HG03095 (cell line): ENCODE data around the gene RIPOR3.

ENCODE experiments used
- ATAC-seq: cut with Tn5 transposase; IDR thresholded peaks from one replicate; pipeline ENCODE4 v1.9.1; 2021; ENCODE audit warnings: moderate library complexity; ENCODE audit not compliant: unreplicated experiment

The RIPOR3 gene, protein sequence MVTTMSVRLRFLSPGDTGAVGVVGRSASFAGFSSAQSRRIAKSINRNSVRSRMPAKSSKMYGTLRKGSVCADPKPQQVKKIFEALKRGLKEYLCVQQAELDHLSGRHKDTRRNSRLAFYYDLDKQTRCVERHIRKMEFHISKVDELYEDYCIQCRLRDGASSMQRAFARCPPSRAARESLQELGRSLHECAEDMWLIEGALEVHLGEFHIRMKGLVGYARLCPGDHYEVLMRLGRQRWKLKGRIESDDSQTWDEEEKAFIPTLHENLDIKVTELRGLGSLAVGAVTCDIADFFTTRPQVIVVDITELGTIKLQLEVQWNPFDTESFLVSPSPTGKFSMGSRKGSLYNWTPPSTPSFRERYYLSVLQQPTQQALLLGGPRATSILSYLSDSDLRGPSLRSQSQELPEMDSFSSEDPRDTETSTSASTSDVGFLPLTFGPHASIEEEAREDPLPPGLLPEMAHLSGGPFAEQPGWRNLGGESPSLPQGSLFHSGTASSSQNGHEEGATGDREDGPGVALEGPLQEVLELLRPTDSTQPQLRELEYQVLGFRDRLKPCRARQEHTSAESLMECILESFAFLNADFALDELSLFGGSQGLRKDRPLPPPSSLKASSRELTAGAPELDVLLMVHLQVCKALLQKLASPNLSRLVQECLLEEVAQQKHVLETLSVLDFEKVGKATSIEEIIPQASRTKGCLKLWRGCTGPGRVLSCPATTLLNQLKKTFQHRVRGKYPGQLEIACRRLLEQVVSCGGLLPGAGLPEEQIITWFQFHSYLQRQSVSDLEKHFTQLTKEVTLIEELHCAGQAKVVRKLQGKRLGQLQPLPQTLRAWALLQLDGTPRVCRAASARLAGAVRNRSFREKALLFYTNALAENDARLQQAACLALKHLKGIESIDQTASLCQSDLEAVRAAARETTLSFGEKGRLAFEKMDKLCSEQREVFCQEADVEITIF

GRCh38 chr20:50690650-50691572 is at the start of gene RIPOR3:
TSS of gene RIPOR3 (minus strand) at chr20:50691542. CDS start at chr20:50691128, 414 bp downstream.
- ATAC-seq = no peak

DNA sequence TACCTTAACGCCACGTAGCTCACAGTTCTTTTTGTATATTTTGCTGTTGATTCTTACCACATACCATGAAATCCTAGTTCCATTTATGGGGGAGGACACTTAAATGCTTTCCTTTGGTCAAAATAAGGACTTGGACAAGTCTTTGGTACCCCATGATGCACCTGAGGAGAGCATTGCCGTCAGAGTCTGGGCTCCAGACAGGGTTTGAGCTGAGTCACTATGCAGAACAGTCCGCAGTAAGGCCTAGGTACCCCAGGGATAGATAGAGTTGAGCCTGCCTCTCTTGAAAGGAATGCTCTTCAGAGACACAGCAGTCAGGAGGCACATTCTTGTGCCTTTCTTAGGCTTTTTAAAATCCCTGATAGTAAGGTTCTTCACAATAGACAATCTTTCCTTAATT is 46.0 kb upstream of the RIPOR3 start:
- ATAC-seq = no peak

DNA sequence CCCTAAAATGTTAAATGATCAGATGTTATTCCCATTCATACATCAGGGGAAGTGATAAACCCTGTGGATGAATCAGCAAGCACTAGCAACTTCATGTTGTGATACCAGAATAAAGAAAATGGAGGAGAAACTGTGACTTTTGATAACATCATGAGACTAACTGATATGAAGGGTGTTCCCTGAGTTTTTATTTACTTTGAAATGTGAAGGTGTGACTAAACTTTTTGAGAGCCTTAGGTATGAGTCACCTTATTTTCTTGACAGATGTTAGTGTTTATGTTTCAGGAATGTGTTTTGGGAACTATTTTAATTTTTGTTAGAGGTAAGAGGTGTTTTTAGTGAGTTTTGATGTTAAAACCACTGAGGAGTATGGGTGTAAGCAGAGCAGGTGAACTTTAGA is 44.5 kb upstream of the RIPOR3 start:
- no peak for ATAC-seq

- no peak for ATAC-seq
These were observed 43.7 kb upstream of the RIPOR3 start for GRCh38 chr20:50734730-50735679.

GRCh38 chr20:50733644-50734349 is 42.5 kb upstream of the RIPOR3 start:
- ATAC-seq = no peak

DNA sequence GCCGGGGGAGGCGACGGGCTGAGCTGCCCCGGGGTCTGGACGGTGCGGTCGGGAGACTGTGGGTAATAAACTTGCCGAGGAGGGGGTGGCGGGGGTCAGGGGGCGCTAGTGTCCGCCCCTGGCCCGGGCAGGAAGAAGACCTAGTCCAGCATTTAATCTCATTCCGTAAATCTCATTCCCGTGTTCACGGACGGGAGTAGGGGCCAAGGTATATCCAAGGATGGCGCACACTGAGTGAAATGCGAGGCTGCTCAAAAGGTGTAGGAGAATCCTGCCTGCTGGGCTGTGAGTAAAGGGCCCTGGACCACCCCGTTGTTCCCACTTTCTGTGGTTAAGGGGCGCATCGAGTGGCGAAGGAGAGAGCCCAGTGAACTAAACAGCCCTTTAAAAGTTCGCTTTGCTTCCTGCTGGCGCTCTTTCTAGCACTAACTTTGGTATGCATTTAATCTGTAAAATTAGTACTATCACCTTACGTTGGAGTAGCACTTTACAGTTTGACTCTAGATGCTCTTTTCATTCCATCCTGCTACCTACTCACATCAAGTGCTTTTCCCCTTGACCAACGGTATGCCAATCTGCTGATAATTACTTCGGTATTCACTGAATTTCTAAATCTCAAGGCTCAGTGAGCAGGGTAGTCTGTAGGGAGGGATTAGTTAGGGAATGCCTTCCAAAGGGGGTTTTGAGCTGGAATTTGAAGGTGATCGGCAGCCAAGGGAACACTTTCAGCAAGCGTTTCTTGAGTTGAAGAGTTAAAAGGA is 40.8 kb upstream of the RIPOR3 start:
- ATAC-seq = no peak

DNA sequence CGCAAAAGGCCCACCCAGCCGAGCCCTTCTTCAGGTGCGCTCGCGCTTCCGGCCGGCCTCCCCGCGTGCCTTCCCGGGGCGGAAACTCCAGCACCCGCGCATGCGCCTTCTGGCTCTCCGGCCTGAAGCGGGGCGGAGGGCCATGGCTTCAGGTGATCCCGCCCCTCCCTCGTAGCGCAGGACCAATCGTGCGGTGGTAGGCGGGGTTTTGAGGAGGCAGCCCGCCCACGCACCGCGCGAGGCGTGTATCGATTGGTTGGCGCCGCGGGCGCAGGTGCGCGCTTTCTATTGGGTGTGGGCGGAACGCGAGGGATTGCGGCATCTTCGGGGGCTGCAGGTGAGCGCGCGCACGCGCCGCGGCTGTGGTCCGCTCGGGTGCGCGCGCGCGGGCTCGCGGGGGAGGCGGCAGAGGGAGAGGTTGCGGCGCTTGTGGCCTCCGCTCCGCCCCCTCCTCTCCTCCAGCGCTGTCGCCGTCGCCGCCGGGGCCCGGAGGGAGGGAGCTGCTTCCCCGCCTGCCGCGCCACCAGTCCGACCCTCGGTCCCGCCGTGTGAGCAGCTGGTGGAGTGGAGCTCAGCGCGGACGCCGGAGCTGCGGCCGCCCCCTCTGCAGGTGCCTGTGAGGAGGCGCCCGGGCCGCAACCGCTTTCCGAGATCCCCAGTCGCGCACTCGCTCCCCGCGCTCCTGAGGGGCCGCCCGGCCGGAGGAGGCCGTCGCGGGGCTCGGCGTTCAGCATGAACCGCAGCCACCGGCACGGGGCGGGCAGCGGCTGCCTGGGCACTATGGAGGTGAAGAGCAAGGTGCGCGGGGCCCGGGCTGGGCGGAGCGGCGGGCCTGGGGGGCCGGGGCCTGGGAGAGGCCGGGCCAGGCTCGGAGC is 40.0 kb upstream of the RIPOR3 start, which contains the start of gene PARD6B:
TSS of gene PARD6B (plus strand) at position 526 of the 875 bp plus-strand sequence. CDS start at position 733, 207 bp downstream.
- peak; percentile 85 for ATAC-seq

GRCh38 chr20:50730765-50731054 is 39.4 kb upstream of the RIPOR3 start:
- ATAC-seq = no peak

GRCh38 chr20:50729901-50730764 is 38.8 kb upstream of the RIPOR3 start:
- ATAC-seq = no peak

DNA sequence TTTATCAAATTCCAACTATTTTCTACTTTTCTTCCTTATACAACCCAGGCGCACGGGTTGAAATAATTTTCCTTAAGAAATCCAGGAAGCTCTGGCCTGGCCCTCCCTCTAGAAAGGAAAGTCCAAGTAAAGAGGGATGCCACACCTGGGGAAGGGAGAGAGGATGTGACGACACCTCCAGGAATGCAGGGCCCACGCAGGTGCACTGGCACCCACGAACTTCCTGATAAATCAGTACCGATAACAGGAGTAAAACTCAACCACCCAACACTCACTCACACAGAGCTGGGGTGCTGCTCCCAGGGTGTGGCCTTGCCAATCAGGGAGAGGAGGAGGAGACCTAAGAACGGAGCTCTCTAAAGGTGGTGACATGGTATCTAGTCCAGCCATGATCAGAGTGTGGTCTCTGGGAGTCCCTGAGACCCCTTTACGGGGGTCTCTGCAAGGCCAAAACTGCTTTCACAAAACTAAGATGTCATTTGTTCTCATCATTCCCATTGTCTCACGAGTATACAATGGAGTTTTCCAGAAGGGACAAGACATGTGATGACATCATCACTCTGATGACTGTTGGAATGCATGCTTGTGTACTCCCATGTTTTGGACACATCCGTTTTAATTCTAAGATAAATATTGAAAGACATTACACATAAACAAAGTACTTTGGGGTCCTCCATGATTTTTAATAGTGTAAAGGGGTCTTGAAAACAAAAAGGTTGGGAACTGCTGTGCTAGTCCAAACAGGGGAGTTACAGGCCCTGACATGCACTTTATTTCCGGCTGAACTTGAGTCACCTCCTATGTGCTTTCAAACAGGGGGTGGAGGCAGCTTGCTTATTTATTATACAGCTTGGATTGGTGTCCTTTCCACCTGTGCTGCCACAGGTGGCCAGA is 37.9 kb upstream of the RIPOR3 start:
- no peak for ATAC-seq

GRCh38 chr20:50728486-50728980 is 37.2 kb upstream of the RIPOR3 start:
- ATAC-seq = no peak

GRCh38 chr20:50727792-50728485 is 36.6 kb upstream of the RIPOR3 start:
- ATAC-seq = no peak

DNA sequence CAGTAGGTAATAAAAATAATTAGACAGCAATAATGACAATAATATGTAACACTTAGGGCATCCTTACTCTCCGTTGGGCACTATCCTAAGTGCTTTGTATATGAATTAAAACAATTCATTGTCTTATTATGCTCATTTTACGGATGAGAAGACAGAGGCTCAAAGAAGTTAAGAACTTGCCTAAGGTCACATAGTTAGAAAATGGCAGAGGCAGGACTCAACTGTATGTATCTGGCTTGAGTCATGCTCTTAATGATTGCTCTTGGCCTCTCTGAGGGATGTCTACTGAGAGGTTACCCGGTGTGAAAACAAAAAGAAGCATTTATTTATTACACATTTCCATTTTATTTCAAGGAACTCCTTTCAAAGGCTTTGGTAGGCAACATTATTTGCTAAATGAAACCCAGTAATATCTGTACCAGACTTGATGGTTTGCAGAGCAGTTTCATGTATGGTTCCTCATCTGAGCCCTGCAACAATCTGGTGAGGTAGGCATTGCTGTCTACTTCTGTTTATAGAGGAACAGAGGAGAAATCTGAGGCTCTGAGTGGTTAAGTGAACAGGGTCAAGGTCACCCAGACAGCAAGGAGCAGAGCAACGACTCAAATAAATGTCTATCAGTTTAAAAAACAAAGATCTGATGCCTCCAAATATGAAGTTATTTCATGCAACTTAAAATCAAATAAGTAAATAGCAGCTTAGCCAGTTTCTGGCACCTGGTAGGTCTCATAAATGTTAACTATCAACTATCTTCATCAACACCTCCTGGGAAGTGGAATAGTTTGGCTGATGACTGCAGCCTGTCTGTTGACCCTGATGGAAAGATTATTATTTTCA is 35.8 kb upstream of the RIPOR3 start:
- no peak for ATAC-seq

DNA sequence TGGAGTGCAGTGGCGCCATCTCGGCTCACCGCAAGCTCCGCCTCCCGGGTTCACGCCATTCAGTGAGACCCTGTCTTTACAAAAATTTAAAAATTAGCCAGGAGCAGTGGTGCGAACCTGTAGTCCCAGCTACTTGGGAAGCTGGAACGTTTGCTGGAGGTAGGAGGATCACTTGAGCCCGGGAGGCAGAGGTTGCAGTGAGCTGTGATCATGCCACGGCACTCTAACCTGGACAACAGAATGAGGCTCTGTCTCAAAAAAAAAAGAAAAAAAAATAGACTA is 34.3 kb upstream of the RIPOR3 start:
- no peak for ATAC-seq
